ENCODE data around the gene RAI1.
A peak's percentile ranks its signal among the peaks of the same experiment; 100 is the strongest.

The RAI1 gene

DNA sequence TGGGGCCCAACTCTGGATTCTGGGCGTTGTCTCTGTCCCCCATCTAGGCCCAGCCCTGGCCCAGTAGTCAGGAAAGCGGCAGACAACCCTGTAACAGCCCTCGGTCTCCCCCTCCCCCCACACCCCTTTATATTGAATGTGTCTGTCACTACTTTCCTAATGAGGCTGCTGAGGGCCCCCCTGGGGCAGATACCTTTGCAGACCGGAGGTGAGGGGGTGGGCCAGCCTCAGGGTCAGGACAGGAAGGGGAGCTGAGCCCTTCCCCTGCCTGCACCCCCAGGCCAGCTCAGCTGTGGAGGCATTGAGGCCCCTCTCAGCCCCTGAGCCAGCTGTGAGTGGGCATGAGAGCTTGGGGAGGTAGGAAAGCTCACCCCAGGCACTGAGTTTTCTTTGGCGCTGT, 17.1 kb downstream of the RAI1 start:
- no peak for DNase-seq (ENCODE audit: low read depth)

DNA sequence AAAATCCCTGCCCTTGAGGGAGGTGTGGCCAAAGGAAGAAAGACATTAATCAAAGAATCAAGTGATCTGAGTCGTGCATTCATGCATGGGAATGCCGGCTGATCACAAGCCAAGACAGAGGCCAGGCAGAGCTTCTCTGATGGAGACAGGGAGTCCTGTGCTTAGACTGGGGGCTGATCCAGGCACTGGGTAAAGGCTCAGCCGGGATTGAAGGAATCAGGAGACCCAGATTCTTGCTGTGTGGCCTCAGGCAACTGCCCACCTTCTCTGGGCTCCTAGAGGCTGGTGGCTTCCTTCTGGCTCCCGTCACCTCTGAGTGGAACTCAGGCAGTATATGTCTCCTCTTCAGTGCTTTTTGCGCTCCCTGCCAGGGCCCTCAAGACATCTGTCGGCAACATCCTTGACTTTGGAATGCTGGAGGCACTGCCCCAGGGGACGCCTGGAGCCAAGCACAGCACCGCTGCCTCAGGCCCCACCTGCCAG, 17.7 kb downstream of the RAI1 start:
- DNase-seq (ENCODE audit: low read depth), result no peak

DNA sequence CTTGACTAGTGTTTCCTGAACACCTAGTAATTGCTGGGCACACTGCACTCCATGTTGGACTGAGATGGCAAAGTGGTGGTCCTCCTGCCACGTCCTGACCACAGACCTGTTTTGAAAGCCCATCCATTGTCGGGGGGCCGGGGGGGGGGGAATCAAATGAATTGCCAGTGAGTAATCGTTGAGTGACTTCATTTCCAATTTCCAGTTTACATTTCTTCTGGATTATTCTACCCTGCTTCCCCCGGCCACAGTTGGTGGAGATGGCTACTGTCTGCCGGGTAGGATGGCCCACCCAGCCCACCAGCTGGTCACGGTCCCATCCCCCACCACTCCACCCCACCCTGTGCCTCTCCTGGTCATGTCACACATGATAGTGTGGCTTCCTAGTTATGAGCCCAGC, 18.2 kb downstream of the RAI1 start:
- no peak for DNase-seq (ENCODE audit: low read depth)

DNA sequence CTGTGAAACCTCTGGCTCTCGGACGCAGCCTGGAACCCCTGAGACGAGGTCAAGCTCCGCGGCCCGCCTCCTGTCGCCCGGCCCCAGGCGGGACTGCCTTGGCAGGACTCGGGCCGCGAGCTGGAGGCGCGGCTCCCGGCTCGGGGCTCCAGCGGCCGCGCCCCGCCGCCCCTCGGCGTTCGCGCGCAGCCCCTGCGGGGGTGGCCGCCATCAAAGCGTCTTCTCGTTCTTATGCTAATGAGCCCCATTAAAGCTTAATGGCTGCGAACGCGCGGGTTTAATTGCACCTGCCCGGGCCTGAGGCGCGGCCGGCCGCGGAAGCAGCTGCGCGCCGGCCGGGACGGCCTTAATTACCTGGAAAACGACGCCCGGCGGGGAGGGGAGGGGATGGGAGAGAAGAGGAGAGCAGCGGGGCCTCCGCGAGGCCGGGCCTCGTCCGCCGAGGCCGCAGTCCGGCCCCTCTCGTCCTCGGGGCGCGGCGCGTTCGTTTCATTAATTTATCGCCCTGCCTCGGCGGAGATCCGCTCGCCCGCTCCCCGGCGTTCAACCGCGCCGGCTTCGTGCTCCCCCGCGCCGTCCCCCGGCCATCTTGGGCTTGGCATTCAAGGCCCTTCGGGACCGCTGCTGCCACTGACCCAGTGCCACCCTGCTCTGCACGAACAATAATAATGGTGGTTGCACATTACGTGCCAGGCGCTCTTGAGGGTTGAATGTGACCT, 19.2 kb downstream of the RAI1 start:
- DNase-seq (ENCODE audit: low read depth), result no peak

DNA sequence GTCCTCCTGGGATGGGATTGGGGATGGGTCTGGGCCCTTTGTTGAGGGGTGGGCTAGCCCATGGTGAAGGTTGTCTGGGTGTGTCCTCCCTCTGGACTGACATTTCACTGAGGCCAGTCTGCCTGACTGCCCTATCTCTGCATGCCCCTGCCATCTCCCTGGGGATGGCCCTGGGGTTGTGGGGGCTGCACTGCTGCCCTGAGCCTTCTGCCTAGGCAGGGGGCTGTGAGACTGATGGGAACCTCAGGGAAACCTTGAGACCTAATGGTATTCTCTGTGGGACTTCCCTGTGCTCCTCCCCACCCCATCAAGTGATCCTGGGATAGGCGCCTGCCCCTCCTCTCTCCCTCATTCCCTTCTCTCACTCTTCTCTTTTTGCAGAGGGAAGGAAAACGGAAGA, 19.9 kb downstream of the RAI1 start:
- no peak for DNase-seq (ENCODE audit: low read depth)

DNA sequence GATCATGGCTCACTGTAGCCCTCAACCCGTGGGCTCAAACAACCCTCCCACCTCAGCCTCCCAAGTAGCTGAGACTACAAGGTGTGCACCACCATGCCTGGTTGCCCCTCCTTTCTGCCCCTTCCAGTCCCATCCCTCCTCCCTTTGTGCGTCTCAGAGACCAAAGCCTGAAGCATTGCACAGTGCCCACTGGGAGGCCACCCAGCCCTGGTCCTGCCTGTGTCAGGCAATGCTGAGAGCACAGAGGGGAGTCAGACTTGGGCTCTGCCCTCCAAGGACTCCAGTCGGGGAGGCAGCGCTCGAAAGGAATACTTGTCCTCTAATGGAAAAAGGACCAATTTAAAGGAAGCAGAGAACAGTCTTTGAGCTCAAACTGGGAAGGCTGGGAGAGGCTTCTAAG, 20.4 kb downstream of the RAI1 start:
- DNase-seq (ENCODE audit: low read depth), result no peak

DNA sequence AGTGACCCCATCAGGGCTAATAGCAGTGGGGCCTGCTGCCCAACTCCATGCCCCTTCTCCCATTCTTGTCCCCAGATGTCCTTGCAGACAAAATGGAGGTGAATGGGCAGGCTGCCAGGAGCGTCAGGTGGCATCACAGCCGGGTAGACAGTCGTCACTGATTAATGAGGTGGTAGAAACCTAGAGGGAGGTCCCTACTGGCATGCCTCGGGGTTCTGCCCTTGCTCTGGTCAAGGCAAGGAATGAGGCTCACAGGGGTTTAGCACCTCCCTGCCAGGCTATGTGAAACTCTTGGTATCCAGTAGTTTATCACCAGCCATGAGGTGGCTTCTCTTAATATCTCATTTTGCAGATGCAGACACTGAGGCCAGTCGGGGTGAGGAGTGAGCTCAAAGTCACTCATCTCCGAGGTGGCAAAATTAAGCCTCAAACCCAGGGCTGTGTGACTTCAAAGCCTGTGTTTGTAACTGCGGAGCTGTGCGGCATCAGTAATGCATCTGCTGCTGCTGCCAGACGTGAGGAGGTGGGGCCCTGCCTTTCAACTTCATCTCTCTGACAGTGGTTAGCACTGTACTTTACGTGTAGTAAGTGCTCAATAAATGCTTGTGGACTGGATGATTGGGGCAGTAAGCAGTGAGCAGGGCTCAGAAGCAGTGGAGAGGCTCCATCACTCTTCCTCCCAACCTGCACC, 21.3 kb downstream of the RAI1 start:
- DNase-seq (ENCODE audit: low read depth), result no peak

DNA sequence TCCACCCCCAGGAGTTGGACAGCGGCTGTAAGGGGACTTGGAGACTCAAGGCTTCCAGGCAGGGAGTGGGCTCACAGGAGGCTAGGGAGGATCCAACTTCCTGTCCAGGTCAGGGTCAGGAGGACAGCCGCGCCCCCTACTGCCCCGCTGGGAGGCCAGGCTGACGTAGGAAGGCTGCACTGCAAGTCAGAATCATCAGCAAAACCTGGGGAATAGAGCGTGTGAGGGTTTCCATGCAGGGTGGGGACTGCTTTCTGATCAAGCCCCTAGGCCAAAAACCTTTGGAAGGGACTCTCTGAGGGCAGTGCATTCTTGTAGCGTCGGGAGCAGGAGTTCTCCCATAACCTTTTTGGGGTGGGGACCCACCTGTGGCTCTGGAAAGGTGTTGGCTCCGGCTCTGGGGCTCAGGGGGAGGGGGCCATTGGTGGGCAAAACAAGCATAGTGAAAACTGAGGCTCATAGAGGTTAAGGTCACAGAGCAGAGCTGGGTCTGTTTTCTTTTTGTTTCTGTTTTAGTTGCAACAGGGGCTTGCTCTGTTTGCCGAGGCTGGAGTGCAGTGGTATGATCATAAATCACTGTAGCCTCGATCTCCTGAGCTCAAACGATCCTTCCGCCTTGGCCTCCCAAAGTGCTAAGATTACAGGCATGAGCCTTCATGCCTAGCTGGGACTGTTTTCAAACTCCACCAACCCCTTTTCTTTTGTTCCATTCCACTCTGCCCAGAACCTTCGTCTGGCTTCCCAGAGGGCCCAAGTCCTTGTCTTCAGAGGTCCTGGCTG, 22.1 kb downstream of the RAI1 start:
- no peak for DNase-seq (ENCODE audit: low read depth)

DNA sequence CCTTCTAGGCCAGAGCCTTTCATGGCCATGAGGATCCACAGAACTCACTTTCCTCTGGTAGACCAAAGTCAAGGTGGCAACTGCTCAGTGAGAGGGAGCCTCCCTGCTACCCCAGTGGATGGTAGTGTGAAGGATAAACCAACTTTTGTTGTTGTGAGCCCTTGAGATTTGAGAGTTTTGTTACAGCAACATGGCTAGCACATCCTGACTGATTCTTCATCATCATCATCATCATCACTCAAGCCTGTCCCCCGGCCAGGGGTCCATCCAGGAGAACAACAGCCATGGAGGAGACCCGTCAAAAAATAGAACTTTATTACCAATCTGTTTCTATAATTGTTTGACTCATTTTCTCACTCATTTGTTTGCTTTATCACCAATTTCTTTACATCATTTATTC, 23.7 kb downstream of the RAI1 start:
- DNase-seq (ENCODE audit: low read depth), result no peak

DNA sequence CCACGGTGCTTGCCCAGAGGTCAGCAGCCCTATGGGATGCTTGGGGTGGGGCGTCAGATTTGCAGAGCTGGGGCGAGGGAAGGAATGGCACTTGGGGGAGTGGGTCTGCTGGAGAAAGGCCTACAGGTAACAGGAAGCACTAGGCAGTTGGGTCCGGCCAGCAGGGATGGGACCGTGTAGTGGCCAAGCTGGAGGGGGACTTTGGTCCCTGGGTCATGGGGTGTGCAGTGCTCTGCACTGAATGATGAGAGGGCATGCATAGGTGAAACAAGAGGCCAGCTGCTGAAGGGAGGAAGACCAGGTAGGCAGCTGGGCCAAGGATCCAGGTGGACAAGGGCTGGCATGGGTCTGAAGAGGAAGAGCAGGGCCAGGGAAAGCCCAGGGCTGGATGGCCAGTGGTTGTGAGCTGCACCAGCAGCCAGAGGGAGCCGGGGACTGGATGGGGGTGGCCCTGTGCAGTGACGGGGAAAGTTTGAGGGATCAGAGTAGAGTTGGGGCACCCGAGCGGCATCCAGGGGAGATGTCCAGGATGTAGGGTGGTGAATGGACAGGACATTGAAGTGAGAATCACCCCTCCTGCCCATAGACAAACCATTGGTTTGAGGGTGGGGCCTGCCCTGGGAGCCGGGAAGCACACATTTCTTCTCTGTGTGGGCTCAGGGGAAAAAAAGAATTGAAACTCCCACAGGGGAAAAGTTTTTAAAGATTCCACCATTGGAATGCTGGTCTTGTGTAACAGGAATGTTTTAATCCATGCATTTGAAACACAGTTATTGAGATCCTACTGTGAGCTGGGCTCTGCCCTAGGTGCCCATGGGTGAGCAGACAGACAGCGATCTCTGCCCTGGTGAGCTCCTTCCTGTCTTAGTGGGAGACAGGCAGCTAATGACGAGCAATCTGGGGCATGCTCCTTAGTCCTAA, 25.1 kb downstream of the RAI1 start:
- no peak for DNase-seq (ENCODE audit: low read depth)

DNA sequence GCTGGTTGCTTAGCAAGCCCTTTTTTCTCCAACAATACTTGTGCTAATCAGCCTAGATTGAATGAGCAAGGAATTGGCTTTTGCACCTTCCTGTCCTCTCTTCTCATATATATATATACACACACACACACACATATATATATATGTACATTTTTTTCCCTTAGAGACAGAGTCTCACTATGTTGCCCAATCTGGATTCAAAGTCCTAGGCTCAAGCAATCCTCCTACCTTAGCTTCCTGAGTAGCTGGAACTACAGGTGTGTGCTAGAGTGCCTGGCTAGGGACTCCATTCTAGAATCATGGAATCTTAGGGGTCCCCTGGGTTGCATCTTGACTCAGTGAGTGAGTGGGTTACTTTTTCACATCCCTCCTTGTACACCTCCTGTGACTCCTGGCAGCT, 27.0 kb downstream of the RAI1 start:
- no peak for DNase-seq (ENCODE audit: low read depth)

DNA sequence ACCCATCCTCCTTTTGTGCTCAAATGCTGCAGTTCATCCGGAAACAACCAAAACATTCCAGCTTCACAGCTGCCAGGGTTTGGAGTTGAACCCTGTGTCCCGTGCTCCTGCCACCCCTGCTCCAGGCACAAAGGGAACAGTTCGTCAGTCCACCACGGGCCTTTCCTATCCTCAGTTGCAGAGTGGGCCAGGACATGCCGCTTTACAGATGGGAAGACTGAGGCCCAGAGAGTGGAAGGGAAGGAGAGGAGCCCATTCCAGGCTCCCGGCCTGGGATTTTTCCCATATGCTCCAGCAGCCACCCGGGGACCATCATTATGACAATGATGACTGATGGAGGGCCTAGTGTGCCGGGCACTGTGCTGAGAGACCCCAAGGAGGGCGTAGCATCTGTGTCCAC, 27.6 kb downstream of the RAI1 start:
- no peak for DNase-seq (ENCODE audit: low read depth)

DNA sequence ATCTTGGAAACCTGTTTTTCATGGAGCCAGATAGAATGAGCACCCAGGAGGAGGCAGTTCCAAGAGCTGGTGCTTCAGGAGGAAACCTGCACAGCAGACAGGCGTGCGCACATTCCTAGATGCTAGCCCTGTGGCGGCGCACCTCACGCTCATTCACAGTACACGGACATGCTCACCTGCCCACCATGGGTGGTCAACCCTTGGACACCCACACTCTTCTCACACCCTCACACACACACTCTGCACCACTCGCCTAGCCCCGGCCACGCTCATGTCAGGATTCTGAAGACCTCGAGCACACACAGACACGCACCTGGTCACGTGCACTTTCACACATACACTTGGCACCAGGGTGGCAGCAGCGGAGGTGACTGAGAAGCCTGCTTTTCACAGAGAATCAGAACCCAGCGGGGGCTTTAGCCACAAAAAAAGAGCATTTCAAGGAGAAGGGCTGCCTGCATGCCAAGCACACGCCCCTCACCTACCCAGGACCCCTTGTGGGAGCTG, 28.6 kb downstream of the RAI1 start:
- no peak for DNase-seq (ENCODE audit: low read depth)

DNA sequence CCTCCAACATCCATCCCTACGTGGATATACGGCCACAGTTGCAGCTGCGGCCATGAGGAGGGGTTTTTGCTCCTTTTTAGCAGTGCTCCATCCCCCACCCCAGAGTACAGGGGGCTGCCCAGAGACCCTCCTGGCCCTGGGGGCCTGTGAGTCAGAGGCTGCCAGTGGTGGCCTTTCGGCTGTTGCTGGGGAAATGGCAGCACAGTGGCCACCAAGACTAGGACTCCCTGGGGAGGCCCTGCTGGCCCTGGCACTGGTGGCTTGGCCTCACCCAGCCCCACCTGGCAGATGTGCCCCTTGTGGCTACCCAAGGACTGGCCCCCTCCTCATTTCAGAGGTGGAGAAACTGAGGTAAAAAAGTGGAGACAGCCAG, 29.1 kb downstream of the RAI1 start:
- DNase-seq (ENCODE audit: low read depth), result no peak

DNA sequence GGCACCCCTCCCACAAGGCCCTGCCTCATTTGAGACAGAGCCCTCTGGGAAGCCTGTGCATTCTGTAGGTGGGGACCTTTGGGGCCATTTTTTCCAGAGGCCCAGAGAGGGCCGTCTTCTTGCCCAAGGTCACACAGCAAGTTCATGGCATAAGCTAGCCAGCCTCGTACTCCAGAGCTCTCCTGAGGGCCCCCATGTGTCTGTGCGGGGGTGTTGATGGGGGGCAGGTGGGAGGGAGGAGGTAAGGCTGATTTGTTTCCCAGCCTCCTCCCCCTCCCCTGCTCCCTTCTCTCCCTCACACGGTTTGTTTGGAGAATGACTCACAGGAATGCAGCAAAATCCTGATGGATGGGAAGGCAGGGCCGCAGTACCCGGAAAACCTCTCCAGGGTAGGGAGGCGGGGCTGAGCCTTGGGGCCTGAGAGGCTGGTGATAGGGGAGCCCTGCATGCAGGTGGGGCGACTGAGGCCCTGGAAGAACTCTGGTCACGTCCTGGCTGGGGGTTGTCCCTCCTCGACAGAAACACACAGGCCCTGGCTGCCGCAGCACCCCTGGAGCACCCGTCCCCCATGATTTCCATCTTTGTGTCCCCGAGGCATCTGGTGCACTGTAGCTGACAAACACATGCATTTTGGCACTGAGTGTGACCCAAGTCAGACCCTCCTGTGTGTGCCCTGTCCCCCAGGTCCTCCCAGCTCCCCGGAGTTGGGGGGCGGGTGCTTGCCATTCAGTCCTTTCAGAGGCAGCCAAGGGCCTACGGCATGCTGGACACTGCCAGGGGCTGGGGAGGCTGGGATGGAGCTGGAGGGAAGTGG, 29.7 kb downstream of the RAI1 start:
- peak; percentile 66 for DNase-seq (ENCODE audit: low read depth)

DNA sequence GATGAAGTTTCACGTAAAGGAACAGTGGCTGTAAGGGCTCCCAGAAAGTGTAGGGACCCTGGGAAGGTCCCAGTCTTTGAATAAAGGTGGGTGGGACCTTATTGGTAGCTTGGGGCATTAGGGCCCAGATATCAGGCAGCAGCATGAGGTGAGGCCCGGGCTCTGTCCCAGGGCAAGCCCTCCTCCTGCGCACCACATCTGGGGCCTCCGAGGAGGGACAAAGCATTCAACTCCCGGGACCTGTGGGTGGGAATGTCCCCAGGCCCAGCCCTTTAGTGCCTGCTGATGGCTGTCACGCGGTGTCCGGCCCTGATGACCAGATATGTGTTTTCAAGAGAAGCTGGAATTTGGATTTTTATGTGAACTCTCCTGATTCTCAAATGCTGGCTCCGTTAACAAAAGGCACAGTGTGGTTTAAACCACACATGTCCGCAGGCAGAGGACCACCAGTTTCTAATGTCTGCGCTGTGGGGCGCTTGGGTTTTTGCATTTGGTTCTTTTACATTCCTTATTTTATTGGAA, 30.4 kb downstream of the RAI1 start:
- DNase-seq (ENCODE audit: low read depth), result no peak

DNA sequence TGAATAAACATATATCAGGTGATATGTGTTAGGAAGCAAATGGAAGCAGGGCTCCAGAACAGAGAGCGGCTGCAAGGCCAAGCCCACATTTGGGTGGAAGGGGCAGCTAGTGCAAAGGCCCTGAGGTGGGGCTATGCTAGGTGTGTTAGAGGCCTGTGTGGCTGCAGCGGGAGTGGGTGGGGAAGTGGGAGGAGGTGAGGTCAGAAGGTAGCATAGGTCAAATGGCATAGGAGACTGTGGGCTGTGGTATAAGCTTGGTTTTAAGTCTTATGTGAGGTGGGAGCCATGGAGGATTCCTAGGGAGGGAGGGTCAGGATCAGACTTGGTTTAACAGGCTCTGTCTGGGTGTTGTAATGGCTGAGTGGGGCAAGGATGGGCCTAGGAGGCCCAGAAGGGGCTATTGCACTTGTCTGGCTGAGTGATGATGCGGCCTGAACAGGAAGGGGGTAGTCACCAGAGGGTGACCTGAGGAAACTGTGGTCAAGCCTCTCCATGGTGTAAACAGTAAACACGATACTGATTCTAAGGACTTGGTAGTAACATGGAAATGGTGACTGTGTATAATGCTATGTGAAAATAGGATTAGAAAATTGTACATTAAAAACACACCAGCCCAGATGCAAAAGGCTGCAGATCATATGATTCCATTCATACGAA, 31.1 kb downstream of the RAI1 start:
- DNase-seq (ENCODE audit: low read depth), result peak; percentile 61

DNA sequence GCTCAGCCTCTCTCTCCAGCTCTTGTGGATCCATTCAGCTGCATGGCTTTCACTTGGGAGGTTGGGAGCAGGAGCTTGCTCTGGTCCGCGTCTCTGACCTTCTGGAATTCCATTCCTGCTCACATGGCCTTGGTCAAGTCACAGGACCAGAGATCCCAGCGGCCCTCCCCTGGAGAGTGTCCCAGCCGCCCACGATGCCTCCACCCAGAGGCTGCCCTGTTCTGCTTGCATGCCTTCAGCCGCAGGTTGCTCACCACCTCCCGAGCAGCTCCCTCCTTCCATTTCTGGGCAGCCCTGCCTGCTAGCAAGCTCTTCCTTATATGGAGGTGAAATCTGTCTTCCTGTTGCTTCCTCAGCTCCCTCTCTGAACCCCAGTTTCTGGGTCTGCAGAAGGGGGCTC, 32.6 kb downstream of the RAI1 start:
- no peak for DNase-seq (ENCODE audit: low read depth)

DNA sequence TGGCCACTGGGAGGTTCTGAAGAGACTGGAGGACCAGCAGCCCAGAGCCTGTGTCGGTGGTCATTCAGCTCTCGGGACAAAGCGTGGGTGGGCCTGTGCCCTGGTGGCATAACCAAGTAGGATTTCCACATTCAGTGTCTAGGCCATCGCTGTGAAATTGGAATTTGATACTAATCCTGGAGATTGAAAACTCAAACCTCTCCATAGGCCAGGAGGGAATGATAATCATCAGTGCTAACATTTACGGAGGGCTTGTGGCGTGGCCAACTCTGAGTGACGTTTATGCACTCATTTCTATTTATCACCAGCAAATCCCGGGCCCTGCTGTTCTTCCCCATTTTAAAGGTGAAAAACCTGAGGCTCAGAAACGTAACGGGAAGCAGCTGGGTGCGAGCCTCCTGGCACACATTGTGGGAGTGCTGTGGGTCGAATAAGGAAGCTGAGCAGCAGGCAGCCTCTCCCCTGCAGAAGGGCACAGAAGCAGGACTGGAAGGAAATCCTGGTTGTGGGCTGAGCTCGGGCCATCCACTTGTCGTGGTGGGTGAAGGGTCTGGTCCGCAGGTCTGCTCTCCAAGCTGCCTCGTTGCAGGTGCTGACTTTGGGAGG, 33.1 kb downstream of the RAI1 start:
- DNase-seq (ENCODE audit: low read depth), result no peak

DNA sequence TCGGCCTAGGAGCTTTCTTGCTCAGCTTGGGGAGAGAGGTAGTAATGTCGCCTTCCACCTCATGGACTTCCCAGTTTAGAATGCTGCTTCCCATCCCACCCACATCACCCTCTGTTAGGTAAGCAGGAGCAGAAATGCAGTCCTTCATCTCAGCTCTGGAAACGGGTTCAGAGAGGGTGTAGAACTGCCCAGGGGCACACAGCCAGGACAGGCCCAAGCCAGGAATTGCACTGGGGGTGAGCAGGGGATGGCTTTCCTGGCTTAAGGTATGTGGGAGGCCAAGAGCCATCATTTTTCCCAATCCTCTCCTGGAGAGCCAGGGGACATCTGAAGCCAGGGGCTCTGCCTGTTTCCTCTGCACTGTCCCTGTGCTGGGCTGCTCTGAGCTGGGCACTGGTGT, 33.6 kb downstream of the RAI1 start:
- no peak for DNase-seq (ENCODE audit: low read depth)

Measured in non-pigmented ciliary epithelial cell (primary cell).